B cell (primary cell): ENCODE results near the gene DRAM2. TPM values are rescaled to one million over a fixed set of nuclear protein-coding genes. Genes with fewer than 3 reads are reported as not detected.

ENCODE experiments used
- ATAC-seq: fragments of 200-7000 bp; cut with Tn5 transposase; one replicate; pipeline ENCODE4 v1.10.0; 2021; ENCODE audit warnings: low read depth, mild to moderate bottlenecking, moderate number of reproducible peaks, moderate library complexity
- CTCF ChIA-PET: fragments of 350-600 bp; sonication (Branson Sonifier 250); formaldehyde crosslinking; loops from one replicate; lab custom pipeline; 2021; ENCODE audit warnings: antibody characterized with exemption, inconsistent platforms; lab: Charles Lee
- POLR2A ChIA-PET: fragments of 350-600 bp; sonication (Branson Sonifier 250); formaldehyde crosslinking; loops from one replicate; lab custom pipeline; 2021; ENCODE audit warnings: antibody characterized with exemption; lab: Charles Lee
- DNase-seq: peaks from one replicate; pipeline ENCODE4 v3.0.0; 2013
- H2AFZ ChIP-seq: 2 replicates; pipeline ENCODE4 v1.6.1; 2012; ENCODE audit warnings: mild to moderate bottlenecking, low read depth, low read length; ENCODE audit not compliant: insufficient read depth, poor library complexity, severe bottlenecking
- H3K27ac ChIP-seq, 2 donors: 1 replicate in 1 of 2; 2 replicates in 1 of 2; pipeline ENCODE4 v1.5.1; 2012 to 2013; ENCODE audit warnings: low read length in 2 of 2, mild to moderate bottlenecking in 2 of 2, moderate library complexity in 1 of 2
- H3K27me3 ChIP-seq, 4 experiments: fragments of 200-600 bp in 1 of 4; sonication (generic) in 1 of 4; replicated peaks in 1 of 4; 1 replicate in 2 of 4; 2 replicates in 2 of 4; pipeline versions ENCODE4 v1.6.1 to v1.7.0; 2013 to 2016; ENCODE audit warnings: low read length in 3 of 4, mild to moderate bottlenecking in 2 of 4, mixed read lengths in 1 of 4, moderate library complexity in 1 of 4; ENCODE audit not compliant: insufficient read depth in 4 of 4, control insufficient read depth in 3 of 4; ENCODE audit errors: control extremely low read depth in 1 of 4
- H3K36me3 ChIP-seq, 2 experiments: replicated peaks in 1 of 2; 1 replicate in 1 of 2; 2 replicates in 1 of 2; pipeline versions ENCODE4 v1.6.1 to v1.7.1; 2013; ENCODE audit warnings: low read length in 1 of 2; ENCODE audit not compliant: insufficient read depth in 2 of 2, control insufficient read depth in 1 of 2; ENCODE audit errors: control extremely low read depth in 1 of 2, extremely low read depth in 1 of 2
- H3K4me1 ChIP-seq, 2 donors: fragments of 200-600 bp in 1 of 2; sonication (generic) in 1 of 2; 1 replicate in 1 of 2; 2 replicates in 1 of 2; pipeline versions ENCODE4 v1.5.1 to v1.6.1; 2013 to 2017; ENCODE audit warnings: low read length in 2 of 2; ENCODE audit not compliant: control insufficient read depth in 2 of 2, insufficient read depth in 2 of 2
- H3K4me2 ChIP-seq: replicated peaks from 2 replicates; pipeline ENCODE3; 2012; ENCODE audit warnings: mild to moderate bottlenecking, low read depth, low read length; ENCODE audit not compliant: poor library complexity, severe bottlenecking
- H3K4me3 ChIP-seq, 5 experiments: fragments of 200-600 bp in 1 of 5; sonication (generic) in 1 of 5; 1 replicate in 3 of 5; 2 replicates in 2 of 5; pipeline versions ENCODE4 v1.5.1 to v1.7.0; 2011 to 2016; ENCODE audit warnings: low read length in 4 of 5, mild to moderate bottlenecking in 4 of 5, low read depth in 2 of 5, control low read depth in 1 of 5, moderate library complexity in 1 of 5; ENCODE audit not compliant: insufficient read depth in 1 of 5; ENCODE audit errors: control extremely low read depth in 1 of 5, extremely low read depth in 1 of 5
- H3K79me2 ChIP-seq: fragments of 200-600 bp; sonication (generic); one replicate; pipeline ENCODE4 v1.6.0; 2016; ENCODE audit warnings: low read length; ENCODE audit not compliant: control insufficient read depth, insufficient read depth
- H3K9ac ChIP-seq: fragments of 200-600 bp; sonication (generic); 2 replicates; pipeline ENCODE4 v1.6.1; 2017; ENCODE audit warnings: mild to moderate bottlenecking, low read length, moderate library complexity
- H3K9me3 ChIP-seq, 3 donors: one replicate each; pipeline versions ENCODE4 v1.6.1 to v1.7.1; 2013; ENCODE audit warnings: low read length in 2 of 3; ENCODE audit not compliant: control insufficient read depth in 2 of 3, insufficient read depth in 1 of 3; ENCODE audit errors: control extremely low read depth in 1 of 3
- H4K20me1 ChIP-seq: 2 replicates; pipeline ENCODE4 v1.6.0; 2012; ENCODE audit warnings: mild to moderate bottlenecking, low read length; ENCODE audit not compliant: insufficient read depth, control insufficient read depth, poor library complexity, severe bottlenecking
- H3K27ac Mint-ChIP-seq: one replicate; pipeline ENCODE4 v1.8.0; 2021; ENCODE audit warnings: mixed read lengths
- H3K27me3 Mint-ChIP-seq: one replicate; pipeline ENCODE4 v1.8.0; 2021; ENCODE audit warnings: mixed read lengths
- H3K4me1 Mint-ChIP-seq: one replicate; pipeline ENCODE4 v1.8.0; 2021; ENCODE audit warnings: mixed read lengths
- H3K4me3 Mint-ChIP-seq: one replicate; pipeline ENCODE4 v1.8.0; 2021; ENCODE audit warnings: mixed read lengths
- H3K9me3 Mint-ChIP-seq: one replicate; pipeline ENCODE4 v1.8.0; 2022; ENCODE audit warnings: mixed read lengths; ENCODE audit not compliant: insufficient read depth
- CTCF ChIP-seq: fragments of 200-600 bp; IDR thresholded peaks from one replicate; pipeline ENCODE4 v1.8.0; 2022; ENCODE audit warnings: antibody characterized with exemption, mild to moderate bottlenecking
- EZH2 ChIP-seq: IDR thresholded peaks from 2 replicates; pipeline ENCODE4 v1.6.1; 2012; ENCODE audit warnings: borderline replicate concordance, low read depth, mild to moderate bottlenecking, moderate library complexity, low read length; ENCODE audit not compliant: insufficient read depth, poor library complexity, severe bottlenecking
- WGBS: methylation state at CpG from one replicate; pipeline ENCODE4 v1.1.5; 2013; ENCODE audit warnings: missing lambda C conversion rate; ENCODE audit not compliant: insufficient coverage; 5-methylcytosine and 5-hydroxymethylcytosine counted together
- intact Hi-C: fragments of 100-400 bp; cut with micrococcal nuclease; formaldehyde crosslinking; loops from one replicate; pipeline ENCODE4 v1.10.0; 2022
- polyA plus RNA-seq: library from polyadenylated mRNA; depleted of rRNA; stranded (reverse); fragments of >200 nt; gene quantifications from 2 replicates; pipeline ENCODE4 v1.2.3, GENCODE V29; 2012
- total RNA-seq, 2 donors: library from RNA; stranded (reverse); fragments of 120-200 nt in 1 of 2; gene quantifications; 1 replicate in 1 of 2; 2 replicates in 1 of 2; pipeline versions ENCODE4 v1.2.3 to v1.2.4, GENCODE V29; 2013 to 2022

DRAM2 gene
- total and polyA plus RNA-seq, 2 donors (not counting 1 experiment from before 2014, with no cell fraction given) = 102 to 195 TPM

- H3K4me3 Mint-ChIP-seq = no peak overlapping the region
Observed at GRCh38 chr1:111110197-111110899, 29.5 kb downstream of the DRAM2 start.

More at GRCh38 chr1:111110197-111110899, 29.5 kb downstream of the DRAM2 start:
- Histone ChIP-seq H3K4me1 (no peaks in the 10 kb centered on the region), H3K27ac (no peak overlapping the region), H3K9ac (no peak overlapping the region), H3K4me2 (no peak overlapping the region), H3K36me3 (peaks cover 11 to 14% of the 10 kb centered on the region in 2 experiments), H3K4me3 (no peak overlapping the region), H3K9me3 (peaks cover 0 to 23% (median 12%) of the 10 kb centered on the region in 3 donors), H2AFZ (no peak overlapping the region), H3K27me3 (no peaks in the 10 kb centered on the region), H3K79me2 (peaks cover 12% of the 10 kb centered on the region), H4K20me1 (no peaks in the 10 kb centered on the region)
- ATAC-seq (no peak), DNase-seq (no peak)
- no peak overlapping the region for H3K27ac Mint-ChIP-seq
- POLR2A ChIA-PET = no interaction called here
- WGBS = no CpG with 5 or more reads among the region's 1 CpG
- CTCF ChIA-PET = interaction anchor here (0.9 kb wide), 1 partner anchor 223 kb away, joined by 3 read pairs; no protein-coding TSS in a partner anchor
- peaks cover 3% of the 10 kb centered on the region for H3K9me3 Mint-ChIP-seq
- peaks cover 11% of the 10 kb centered on the region for H3K4me1 Mint-ChIP-seq
- no peak for TF ChIP-seq EZH2
- TF ChIP-seq CTCF = no peak
- H3K27me3 Mint-ChIP-seq = no peaks in the 10 kb centered on the region
- intact Hi-C loops = no loop called here
